ENCODE data around the gene SMYD2. TPM values are rescaled to one million over a fixed set of nuclear protein-coding genes. Genes with fewer than 3 reads are reported as not detected.

Gene SMYD2
- total RNA-seq, 1 experiment from 2014 or later = 6.4 TPM

- Mint-ChIP-seq H3K27me3 (ENCODE audit: low read depth) (no peaks in the 10 kb centered on the region), H3K4me3 (no peak overlapping the region), H3K4me1 (peaks cover 9% of the 10 kb centered on the region), H3K9me3 (no peaks in the 10 kb centered on the region), H3K27ac (no peak overlapping the region), H3K36me3 (no peaks in the 10 kb centered on the region)
- ChIA-PET CTCF (interaction anchor here (1.5 to 11.2 kb wide), 5 partner anchors 8 to 112 kb away, joined by 3 to 382 read pairs (median 182); no protein-coding TSS in a partner anchor), POLR2A (interaction anchor here (1.8 kb wide), 1 partner anchor 66 kb away, joined by 5 read pairs; no protein-coding TSS in a partner anchor)
- DNase-seq (ENCODE audit: low spot score) (no peak), ATAC-seq (no peak)
- TF ChIP-seq ZMAT4 (CRISPR knock-in tag; IDR thresholded peaks at IDR 0.05) (no peak), ZNF219 (CRISPR knock-in tag; IDR thresholded peaks at IDR 0.05; ENCODE audit: borderline replicate concordance) (no peak), GTF2I (CRISPR knock-in tag; conservative IDR thresholded peaks at IDR 0.05) (no peak), AFF4 (CRISPR knock-in tag; IDR thresholded peaks at IDR 0.05; ENCODE audit: borderline replicate concordance) (no peak), ZNF281 (CRISPR knock-in tag; IDR thresholded peaks at IDR 0.05) (no peak), OVOL2 (CRISPR knock-in tag; IDR thresholded peaks at IDR 0.05; ENCODE audit: borderline replicate concordance) (no peak), IRF1 (CRISPR knock-in tag; IDR thresholded peaks at IDR 0.05) (no peak)
These were observed 46.6 kb downstream of the SMYD2 start for GRCh38 chr1:214327514-214327913.

GRCh38 chr1:214328770-214329469 lies 48.0 kb downstream of the SMYD2 start:
- Mint-ChIP-seq H3K9me3 (no peaks in the 10 kb centered on the region), H3K4me1 (peaks cover 15% of the 10 kb centered on the region), H3K36me3 (no peaks in the 10 kb centered on the region), H3K27me3 (ENCODE audit: low read depth) (no peaks in the 10 kb centered on the region), H3K27ac (no peak overlapping the region), H3K4me3 (no peak overlapping the region)
- peak; percentile 84 for ATAC-seq
- peak; percentile 90 for DNase-seq (ENCODE audit: low spot score)
- POLR2A ChIA-PET = interaction anchor here (1.8 kb wide), 1 partner anchor 67 kb away, joined by 5 read pairs; no protein-coding TSS in a partner anchor
- TF ChIP-seq ZNF317 (CRISPR knock-in tag; IDR thresholded peaks at IDR 0.05; ENCODE audit: borderline replicate concordance, low read depth) (no peak), ETV6 (CRISPR knock-in tag; IDR thresholded peaks at IDR 0.05) (peak; percentile 59; the same call in 1 of the 2 replicates), CTCF (IDR thresholded peaks at IDR 0.05) (peak; percentile 85), AR (CRISPR knock-in tag; IDR thresholded peaks at IDR 0.05) (no peak), HMGA2 (CRISPR knock-in tag; IDR thresholded peaks at IDR 0.05) (no peak), ZNF263 (CRISPR knock-in tag; IDR thresholded peaks at IDR 0.05; ENCODE audit: low read depth) (no peak), MAX (CRISPR knock-in tag; IDR thresholded peaks at IDR 0.05) (0 out of 2 replicates have a peak, but pooled peaks have one; percentile 20)
- CTCF ChIA-PET = interaction anchor here (0.6 to 11.2 kb wide), 34 partner anchors 8 to 353 kb away, joined by 3 to 382 read pairs (median 4); partner anchors contain the start of genes CENPF and SMYD2
